Coronary artery (tissue), 2 donors: ENCODE results near the gene TEPSIN.

Experiments
- DNase-seq: peaks from one replicate; pipeline ENCODE4 v3.0.0-alpha.2; 2017; ENCODE audit warnings: low spot score
- H3K27ac ChIP-seq, 2 donors: fragments of 200-600 bp; sonication (generic); one replicate each; pipeline ENCODE4 v1.5.1; 2016 to 2019
- H3K4me3 ChIP-seq: fragments of 200-600 bp; sonication (generic); 2 replicates; pipeline ENCODE4 v1.5.1; 2016; ENCODE audit warnings: mild to moderate bottlenecking, moderate library complexity
- TF ChIP-seq, protein P1 (sequence below): fragments of 200-600 bp; sonication (generic); IDR thresholded peaks from one replicate; pipeline ENCODE4 v1.5.1; 2019; ENCODE audit warnings: antibody characterized with exemption

TEPSIN gene

DNA sequence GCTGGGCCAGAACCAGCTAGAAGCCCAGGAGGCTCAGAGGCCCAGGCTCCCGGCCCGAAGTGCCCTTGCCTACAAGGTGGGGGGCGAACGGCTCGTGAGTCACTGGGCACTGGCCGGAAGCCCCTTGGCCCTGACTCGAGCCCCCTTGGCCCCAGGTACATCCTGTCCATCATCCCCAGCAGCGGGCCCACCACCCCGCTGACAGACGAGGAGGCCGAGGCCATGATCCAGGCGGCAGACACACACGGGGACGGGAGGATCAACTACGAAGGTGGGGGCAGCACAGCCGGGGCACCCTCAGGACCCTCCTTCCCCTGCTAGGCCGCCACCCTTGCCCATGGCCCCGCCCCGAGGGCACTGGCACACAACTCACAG, 57.1 kb downstream of the TEPSIN start:
- Histone ChIP-seq H3K27ac (no peak overlapping the region), H3K4me3 (no peak overlapping the region)
- DNase-seq: no peak
- TF ChIP-seq, protein P1, sequence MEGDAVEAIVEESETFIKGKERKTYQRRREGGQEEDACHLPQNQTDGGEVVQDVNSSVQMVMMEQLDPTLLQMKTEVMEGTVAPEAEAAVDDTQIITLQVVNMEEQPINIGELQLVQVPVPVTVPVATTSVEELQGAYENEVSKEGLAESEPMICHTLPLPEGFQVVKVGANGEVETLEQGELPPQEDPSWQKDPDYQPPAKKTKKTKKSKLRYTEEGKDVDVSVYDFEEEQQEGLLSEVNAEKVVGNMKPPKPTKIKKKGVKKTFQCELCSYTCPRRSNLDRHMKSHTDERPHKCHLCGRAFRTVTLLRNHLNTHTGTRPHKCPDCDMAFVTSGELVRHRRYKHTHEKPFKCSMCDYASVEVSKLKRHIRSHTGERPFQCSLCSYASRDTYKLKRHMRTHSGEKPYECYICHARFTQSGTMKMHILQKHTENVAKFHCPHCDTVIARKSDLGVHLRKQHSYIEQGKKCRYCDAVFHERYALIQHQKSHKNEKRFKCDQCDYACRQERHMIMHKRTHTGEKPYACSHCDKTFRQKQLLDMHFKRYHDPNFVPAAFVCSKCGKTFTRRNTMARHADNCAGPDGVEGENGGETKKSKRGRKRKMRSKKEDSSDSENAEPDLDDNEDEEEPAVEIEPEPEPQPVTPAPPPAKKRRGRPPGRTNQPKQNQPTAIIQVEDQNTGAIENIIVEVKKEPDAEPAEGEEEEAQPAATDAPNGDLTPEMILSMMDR: no peak

DNA sequence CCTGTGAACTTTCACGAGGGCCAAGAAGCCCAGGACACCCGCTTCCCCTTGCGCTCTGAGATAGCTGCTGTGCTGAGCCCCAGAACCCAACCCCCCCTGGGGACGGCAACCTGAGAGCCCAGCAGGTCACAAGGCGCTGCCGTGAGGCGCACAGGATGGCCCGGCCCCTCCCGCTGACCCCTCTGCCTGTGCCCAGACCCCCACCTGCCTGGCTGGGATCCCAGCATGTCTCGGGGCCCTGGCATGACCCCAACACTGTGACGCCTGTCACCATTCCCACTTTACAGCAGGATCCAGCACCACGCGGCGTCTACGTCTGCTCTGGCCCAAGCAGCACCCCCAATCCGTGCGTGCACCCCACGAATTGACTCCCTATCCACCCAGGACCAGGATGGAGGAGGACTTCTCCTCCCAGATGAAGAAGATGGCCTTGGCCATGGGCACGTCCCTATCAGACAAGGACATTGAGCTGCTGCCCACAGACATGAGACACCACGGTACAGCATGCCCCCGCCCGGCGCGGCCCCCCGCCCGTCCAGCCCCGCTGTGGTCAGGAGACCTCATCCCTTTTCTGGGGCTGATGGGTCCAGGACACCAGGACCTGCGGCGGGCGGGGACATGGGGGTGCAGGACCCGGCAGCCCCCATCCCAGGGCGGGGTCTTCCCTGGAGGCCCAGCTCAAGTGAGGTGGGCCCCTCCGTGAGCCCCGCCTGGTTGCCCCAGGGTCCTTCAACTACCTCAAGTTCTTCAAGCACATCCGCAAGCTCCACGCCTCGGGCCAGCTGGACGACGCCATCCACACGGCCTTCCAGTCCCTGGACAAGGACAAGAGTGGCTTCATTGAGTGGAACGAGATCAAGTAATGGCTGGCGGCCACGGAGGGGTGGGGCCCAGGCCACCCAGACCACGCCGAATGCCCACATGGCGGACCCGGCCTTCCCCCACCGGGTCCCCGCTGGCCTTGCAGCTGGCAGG, 57.7 kb downstream of the TEPSIN start:
- TF ChIP-seq, protein P1: no peak
- DNase-seq: no peak

DNA sequence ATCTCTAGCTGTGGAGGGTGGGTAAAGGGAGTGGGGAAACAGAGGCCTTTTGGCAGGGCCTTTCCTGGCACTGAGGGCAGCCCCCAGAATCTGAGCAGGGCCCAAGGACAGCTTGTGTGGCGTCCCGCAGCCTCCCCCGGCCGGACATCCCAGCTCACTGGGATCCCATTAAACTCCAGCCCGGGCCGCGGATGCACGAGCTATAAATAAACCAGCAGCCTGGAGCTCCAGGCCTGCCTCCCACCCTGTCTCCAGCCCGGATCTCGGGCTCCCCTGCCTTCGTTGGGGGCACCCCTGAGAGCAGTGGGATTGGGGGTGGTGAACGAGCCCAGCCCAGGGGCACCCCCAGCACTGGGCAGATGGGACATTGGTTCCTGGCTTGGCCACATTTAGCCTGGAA, 59.0 kb downstream of the TEPSIN start:
- TF ChIP-seq, protein P1: no peak
- no peak for DNase-seq
- H3K27ac ChIP-seq: no peak overlapping the region
- no peak overlapping the region for H3K4me3 ChIP-seq

More for the DNA sequence above, 57.7 kb downstream of the TEPSIN start:
- no peak overlapping the region for H3K27ac ChIP-seq
- H3K4me3 ChIP-seq: no peak overlapping the region

DNA sequence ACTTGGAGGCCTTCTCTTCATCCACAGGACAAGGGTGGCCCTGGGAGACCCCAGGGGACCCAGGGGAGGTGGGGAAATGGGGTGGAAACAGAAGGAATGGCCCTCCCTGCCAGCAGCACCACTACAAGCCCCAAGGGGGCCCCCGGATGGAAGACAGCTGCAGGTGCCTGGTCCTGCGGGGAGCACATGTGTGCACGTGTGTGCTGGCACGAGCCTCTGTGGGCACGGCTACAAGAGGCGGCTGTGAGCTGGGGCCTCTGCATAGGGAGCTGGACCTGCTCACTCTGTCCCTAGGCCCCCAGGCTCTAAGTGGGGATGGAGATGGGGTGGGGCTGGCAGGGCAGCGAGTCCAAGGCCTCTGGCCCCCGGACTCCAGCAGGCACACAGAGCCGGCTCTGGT, 59.6 kb downstream of the TEPSIN start:
- TF ChIP-seq, protein P1: no peak
- Histone ChIP-seq H3K4me3 (no peak overlapping the region), H3K27ac (no peak overlapping the region)
- no peak for DNase-seq
